Measurements from ENCODE around the gene OR51D1. TPM values are rescaled to one million over a fixed set of nuclear protein-coding genes. Genes with fewer than 3 reads are reported as not detected.

The OR51D1 gene
- total and polyA plus RNA-seq, 2 of the 8 experiments (the other 6 are each of a cell fraction or from before 2014, with no cell fraction given), result not detected

GRCh38 chr11:4610258-4610935, 26.9 kb upstream of the OR51D1 start (continued):
- TF ChIP-seq SP2 (IDR thresholded peaks at IDR 0.05; ENCODE audit: low read length) (no peak), CEBPB (IDR thresholded peaks at IDR 0.05; ENCODE audit: low read depth, low read length) (no peak), KDM1A (IDR thresholded peaks at IDR 0.05; ENCODE audit: borderline replicate concordance, low read length) (no peak), SIN3A (conservative IDR thresholded peaks at IDR 0.05 in 1 of 2, IDR thresholded peaks at IDR 0.05 in 1 of 2; ENCODE audit: low read depth in 1 of 2, low read length in 2 of 2) (no peak)
